Measurements from ENCODE around the gene BNIP2. TPM values are rescaled to one million over a fixed set of nuclear protein-coding genes. Genes with fewer than 3 reads are reported as not detected.

Gene BNIP2
- total and polyA plus RNA-seq, 2 of the 13 experiments (the other 11 are each of a cell fraction or from before 2014, with no cell fraction given), result 17.4 to 57.6 TPM

- TF ChIP-seq ZBTB39 (CRISPR knock-in tag; IDR thresholded peaks at IDR 0.05) (no peak), MTA1 (CRISPR knock-in tag; IDR thresholded peaks at IDR 0.05; ENCODE audit: borderline replicate concordance) (no peak; the same call in 1 of the 2 replicates), HNRNPLL (IDR thresholded peaks at IDR 0.05; ENCODE audit: low read depth, low read length, poor library complexity, severe bottlenecking) (peak; percentile 78), ZEB1 (IDR thresholded peaks at IDR 0.05; ENCODE audit: insufficient replicate concordance, low read depth) (no peak), CBX1 (IDR thresholded peaks at IDR 0.05; ENCODE audit: low read depth) (peak; percentile 86), ETV5 (CRISPR knock-in tag; IDR thresholded peaks at IDR 0.05; ENCODE audit: borderline replicate concordance) (peak; percentile 48; the same call in 1 of the 2 replicates), FOXA3 (CRISPR knock-in tag; IDR thresholded peaks at IDR 0.05) (0 out of 2 replicates have a peak, but pooled peaks have one; percentile 12), ZFP36L1 (CRISPR knock-in tag; IDR thresholded peaks at IDR 0.05) (peak; percentile 88; the same call in 1 of the 2 replicates), CREB1 (IDR thresholded peaks at IDR 0.05) (peak; percentile 86), CREB1 (CRISPR knock-in tag; IDR thresholded peaks at IDR 0.05) (peak; percentile 76), AGO1 (IDR thresholded peaks at IDR 0.05; ENCODE audit: low read depth, low read length, poor library complexity, severe bottlenecking) (peak; percentile 69), TAF1 (CRISPR knock-in tag; IDR thresholded peaks at IDR 0.05) (peak; percentile 89), CBX2 (IDR thresholded peaks at IDR 0.05; ENCODE audit: low read depth, low read length) (no peak), CBX2 (CRISPR knock-in tag; IDR thresholded peaks at IDR 0.05; ENCODE audit: low read depth) (no peak), PLSCR1 (CRISPR knock-in tag; IDR thresholded peaks at IDR 0.05; ENCODE audit: borderline replicate concordance) (no peak), ZNF792 (CRISPR knock-in tag; IDR thresholded peaks at IDR 0.05) (peak; percentile 27; the same call in 1 of the 2 replicates), POLR2AphosphoS2 (IDR thresholded peaks at IDR 0.05; ENCODE audit: low read depth, low read length) (no peak), GLMP (CRISPR knock-in tag; IDR thresholded peaks at IDR 0.05; ENCODE audit: borderline replicate concordance) (no peak), JDP2 (CRISPR knock-in tag; IDR thresholded peaks at IDR 0.05; ENCODE audit: borderline replicate concordance) (no peak), ZNF530 (CRISPR knock-in tag; IDR thresholded peaks at IDR 0.05; ENCODE audit: low read depth) (no peak), RXRB (CRISPR knock-in tag; IDR thresholded peaks at IDR 0.05; ENCODE audit: borderline replicate concordance) (peak; percentile 8; the same call in 1 of the 2 replicates), MEF2D (CRISPR knock-in tag; IDR thresholded peaks at IDR 0.05) (peak; percentile 69), CAMTA2 (CRISPR knock-in tag; IDR thresholded peaks at IDR 0.05; ENCODE audit: borderline replicate concordance) (peak; percentile 42; the same call in 1 of the 2 replicates), KLF11 (CRISPR knock-in tag; IDR thresholded peaks at IDR 0.05) (0 out of 2 replicates have a peak, but pooled peaks have one; percentile 78), ZBTB37 (CRISPR knock-in tag; IDR thresholded peaks at IDR 0.05) (no peak)
Measured at GRCh38 chr15:59688782-59689625, at the start of gene BNIP2 (continued).
